ENCODE measurements around the gene RESF1. TPM values are rescaled to one million over a fixed set of nuclear protein-coding genes. Genes with fewer than 3 reads are reported as not detected.

Gene RESF1
- total RNA-seq, 1 donor from 2014 or later: 61.9 TPM

DNA sequence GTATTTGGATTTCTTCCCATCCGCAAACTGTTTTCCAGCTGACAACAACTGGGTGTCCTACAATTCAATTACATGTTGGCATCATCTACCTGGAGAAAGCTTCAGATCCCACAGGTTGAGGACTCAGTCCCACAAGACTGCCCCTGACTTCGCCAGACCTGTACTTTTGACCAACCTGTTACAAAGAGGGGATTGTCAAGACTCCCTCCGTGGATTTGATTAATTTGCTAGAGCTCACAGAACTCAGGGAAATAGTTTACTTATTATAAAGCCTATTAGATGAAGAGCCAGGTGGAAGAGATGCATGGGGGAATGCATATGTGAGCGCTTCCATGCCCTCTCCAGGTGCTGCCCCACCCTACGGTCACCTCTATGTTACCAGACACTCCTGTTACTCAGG is 14.6 kb downstream of the RESF1 start:
- Mint-ChIP-seq H3K4me1 (no peaks in the 10 kb centered on the region), H3K36me3 (peaks cover 87% of the 10 kb centered on the region), H3K9me3 (peaks cover 51% of the 10 kb centered on the region), H3K4me3 (no peak overlapping the region), H3K27me3 (ENCODE audit: low read depth) (no peaks in the 10 kb centered on the region), H3K27ac (no peak overlapping the region)
- TF ChIP-seq, protein P1, sequence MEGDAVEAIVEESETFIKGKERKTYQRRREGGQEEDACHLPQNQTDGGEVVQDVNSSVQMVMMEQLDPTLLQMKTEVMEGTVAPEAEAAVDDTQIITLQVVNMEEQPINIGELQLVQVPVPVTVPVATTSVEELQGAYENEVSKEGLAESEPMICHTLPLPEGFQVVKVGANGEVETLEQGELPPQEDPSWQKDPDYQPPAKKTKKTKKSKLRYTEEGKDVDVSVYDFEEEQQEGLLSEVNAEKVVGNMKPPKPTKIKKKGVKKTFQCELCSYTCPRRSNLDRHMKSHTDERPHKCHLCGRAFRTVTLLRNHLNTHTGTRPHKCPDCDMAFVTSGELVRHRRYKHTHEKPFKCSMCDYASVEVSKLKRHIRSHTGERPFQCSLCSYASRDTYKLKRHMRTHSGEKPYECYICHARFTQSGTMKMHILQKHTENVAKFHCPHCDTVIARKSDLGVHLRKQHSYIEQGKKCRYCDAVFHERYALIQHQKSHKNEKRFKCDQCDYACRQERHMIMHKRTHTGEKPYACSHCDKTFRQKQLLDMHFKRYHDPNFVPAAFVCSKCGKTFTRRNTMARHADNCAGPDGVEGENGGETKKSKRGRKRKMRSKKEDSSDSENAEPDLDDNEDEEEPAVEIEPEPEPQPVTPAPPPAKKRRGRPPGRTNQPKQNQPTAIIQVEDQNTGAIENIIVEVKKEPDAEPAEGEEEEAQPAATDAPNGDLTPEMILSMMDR (IDR thresholded peaks at IDR 0.05; ENCODE audit: unreplicated experiment): no peak
- no peak for DNase-seq (ENCODE audit: low spot score in 2 of 2, unreplicated experiment in 2 of 2)

DNA sequence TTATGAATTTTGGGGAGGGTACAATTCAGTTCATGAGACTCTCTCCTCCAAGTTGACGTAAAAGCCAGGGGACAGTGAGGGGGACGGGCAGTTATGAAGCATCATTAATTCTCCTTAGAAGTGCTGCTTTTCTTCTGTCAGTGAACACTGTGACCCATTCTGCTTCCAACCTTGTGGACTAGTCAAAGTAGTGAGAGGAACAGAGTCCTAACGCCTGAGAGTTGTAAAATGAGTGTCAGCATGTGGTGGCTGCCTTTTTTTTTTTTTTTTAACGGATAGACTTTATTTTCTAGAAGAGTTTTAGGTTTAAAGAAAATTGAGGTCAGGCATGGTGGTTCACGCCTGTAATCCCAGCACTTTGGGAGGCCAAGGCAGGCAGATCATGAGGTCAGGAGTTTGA is 15.5 kb downstream of the RESF1 start:
- Mint-ChIP-seq H3K27ac (no peak overlapping the region), H3K4me3 (no peak overlapping the region), H3K27me3 (ENCODE audit: low read depth) (no peaks in the 10 kb centered on the region), H3K36me3 (peaks cover 87% of the 10 kb centered on the region), H3K9me3 (peaks cover 50% of the 10 kb centered on the region), H3K4me1 (no peaks in the 10 kb centered on the region)
- TF ChIP-seq, protein P1 (IDR thresholded peaks at IDR 0.05; ENCODE audit: unreplicated experiment): no peak
- no peak for DNase-seq (ENCODE audit: low spot score in 2 of 2, unreplicated experiment in 2 of 2)

DNA sequence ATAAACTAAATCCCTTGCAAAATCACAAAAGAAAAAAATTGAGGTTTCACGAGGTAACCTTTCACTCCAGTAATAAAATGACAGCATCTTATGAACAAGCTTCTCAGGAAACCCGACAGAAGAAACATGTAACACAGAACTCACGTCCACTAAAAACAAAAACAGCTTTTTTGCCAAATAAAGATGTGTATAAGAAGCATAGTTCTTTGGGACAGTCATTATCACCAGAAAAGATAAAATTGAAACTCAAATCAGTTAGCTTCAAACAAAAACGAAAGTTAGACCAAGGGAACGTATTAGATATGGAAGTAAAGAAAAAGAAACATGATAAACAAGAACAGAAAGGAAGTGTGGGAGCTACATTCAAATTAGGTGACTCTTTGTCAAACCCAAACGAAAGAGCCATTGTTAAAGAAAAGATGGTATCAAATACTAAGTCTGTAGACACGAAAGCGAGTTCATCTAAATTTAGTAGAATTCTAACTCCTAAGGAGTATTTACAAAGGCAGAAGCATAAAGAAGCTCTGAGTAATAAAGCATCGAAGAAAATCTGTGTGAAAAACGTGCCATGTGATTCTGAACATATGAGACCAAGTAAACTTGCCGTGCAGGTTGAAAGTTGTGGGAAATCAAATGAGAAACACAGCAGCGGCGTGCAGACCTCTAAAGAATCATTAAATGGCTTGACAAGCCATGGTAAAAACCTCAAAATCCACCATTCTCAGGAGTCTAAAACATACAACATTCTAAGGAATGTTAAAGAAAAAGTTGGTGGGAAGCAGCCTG is 25.8 kb downstream of the RESF1 start:
- no peaks in the 10 kb centered on the region for H3K27me3 Mint-ChIP-seq (ENCODE audit: low read depth)
- H3K4me1 Mint-ChIP-seq: peaks cover 6% of the 10 kb centered on the region
- DNase-seq (ENCODE audit: low spot score in 2 of 2, unreplicated experiment in 2 of 2): no peak
- TF ChIP-seq, protein P1 (IDR thresholded peaks at IDR 0.05; ENCODE audit: unreplicated experiment): no peak
- peaks cover 77% of the 10 kb centered on the region for H3K36me3 Mint-ChIP-seq
- H3K4me3 Mint-ChIP-seq: no peak overlapping the region
- no peak overlapping the region for H3K27ac Mint-ChIP-seq
- H3K9me3 Mint-ChIP-seq: peaks cover 59% of the 10 kb centered on the region

DNA sequence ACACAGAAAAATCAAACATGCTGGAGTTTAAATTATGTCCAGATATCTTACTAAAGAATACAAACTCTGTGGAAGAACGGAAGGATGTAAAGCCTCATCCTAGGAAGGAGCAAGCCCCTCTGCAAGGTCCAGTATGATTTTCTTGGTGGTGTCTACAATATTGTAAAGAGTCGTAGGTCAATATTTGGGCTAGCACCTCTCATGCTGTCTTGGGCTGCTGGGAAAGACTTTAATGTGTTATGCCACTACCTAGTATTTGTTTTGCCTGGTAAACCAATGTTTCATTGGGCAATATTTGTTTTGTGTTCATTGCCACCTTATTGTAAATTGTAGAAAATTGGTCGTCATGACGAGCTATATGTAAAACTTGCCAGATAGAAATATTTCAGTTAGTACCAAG is 26.6 kb downstream of the RESF1 start:
- Mint-ChIP-seq H3K27me3 (ENCODE audit: low read depth) (no peaks in the 10 kb centered on the region), H3K27ac (no peak overlapping the region), H3K9me3 (peaks cover 57% of the 10 kb centered on the region), H3K4me1 (peaks cover 12% of the 10 kb centered on the region), H3K4me3 (no peak overlapping the region), H3K36me3 (peaks cover 76% of the 10 kb centered on the region)
- TF ChIP-seq, protein P1 (IDR thresholded peaks at IDR 0.05; ENCODE audit: unreplicated experiment): no peak
- no peak for DNase-seq (ENCODE audit: low spot score in 2 of 2, unreplicated experiment in 2 of 2)

DNA sequence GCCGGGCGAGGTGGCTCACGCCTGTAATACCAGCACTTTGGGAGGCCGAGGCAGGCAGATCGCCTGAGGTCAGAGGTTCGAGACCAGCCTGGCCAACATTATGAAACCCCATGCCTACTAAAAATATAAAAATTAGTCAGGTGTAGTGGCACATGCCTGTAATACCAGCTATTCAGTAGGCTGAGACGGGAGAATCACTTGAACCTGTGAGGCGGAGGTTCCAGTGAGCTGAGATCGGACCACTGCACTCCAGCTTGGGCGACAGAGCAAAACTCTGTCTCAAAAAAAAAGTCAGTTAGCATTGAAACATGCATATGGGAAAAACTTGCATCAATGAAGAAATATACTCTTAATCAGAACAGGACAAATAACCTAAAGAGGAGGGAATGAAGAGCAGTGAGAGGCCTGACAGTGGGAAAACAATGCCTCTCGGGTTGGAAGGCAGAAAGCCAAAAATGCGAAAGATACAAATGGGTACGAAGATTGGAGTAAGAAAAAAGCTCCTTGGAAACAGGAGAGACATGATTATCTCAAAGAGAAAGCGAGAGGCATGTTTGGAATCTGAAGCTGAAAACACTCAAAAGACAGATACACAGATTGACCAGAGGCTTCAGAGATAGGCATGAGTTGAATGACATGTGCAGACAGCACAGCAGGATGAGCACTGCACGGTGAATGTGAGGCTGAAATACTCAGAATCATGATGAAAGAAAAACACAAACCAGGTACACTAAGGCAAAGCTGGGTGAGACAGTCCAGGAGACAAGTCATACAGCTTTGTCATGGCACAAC is 30.6 kb downstream of the RESF1 start:
- peak overlapping the region; percentile 84 for H3K27ac Mint-ChIP-seq
- TF ChIP-seq, protein P1 (IDR thresholded peaks at IDR 0.05; ENCODE audit: unreplicated experiment): no peak
- H3K4me1 Mint-ChIP-seq: peaks cover 14% of the 10 kb centered on the region
- no peaks in the 10 kb centered on the region for H3K27me3 Mint-ChIP-seq (ENCODE audit: low read depth)
- H3K4me3 Mint-ChIP-seq: no peak overlapping the region
- peaks cover 50% of the 10 kb centered on the region for H3K36me3 Mint-ChIP-seq
- no peak for DNase-seq (ENCODE audit: low spot score in 2 of 2, unreplicated experiment in 2 of 2)
- H3K9me3 Mint-ChIP-seq: peaks cover 24% of the 10 kb centered on the region
